ENCODE measurements around the gene GULP1.

Gene GULP1

GRCh38 chr2:188577231-188577630, 285.6 kb downstream of the GULP1 start:
- TF ChIP-seq CTCF (IDR thresholded peaks at IDR 0.05; ENCODE audit: control extremely low read depth, extremely low read depth, low read depth, missing control alignments) = no peak
- no peak for DNase-seq (ENCODE audit: extremely low spot score)
- ChIA-PET CTCF (no interaction called here), POLR2A (no interaction called here)

GRCh38 chr2:188580738-188581137, 289.1 kb downstream of the GULP1 start:
- no peak for DNase-seq (ENCODE audit: extremely low spot score)
- TF ChIP-seq CTCF (IDR thresholded peaks at IDR 0.05; ENCODE audit: control extremely low read depth, extremely low read depth, low read depth, missing control alignments) = no peak
- ChIA-PET POLR2A (no interaction called here), CTCF (no interaction called here)

GRCh38 chr2:188582211-188582610, 290.5 kb downstream of the GULP1 start:
- TF ChIP-seq CTCF (IDR thresholded peaks at IDR 0.05; ENCODE audit: control extremely low read depth, extremely low read depth, low read depth, missing control alignments) = no peak
- POLR2A ChIA-PET = no interaction called here
- CTCF ChIA-PET = no interaction called here
- no peak for DNase-seq (ENCODE audit: extremely low spot score)

- POLR2A ChIA-PET = no interaction called here
- CTCF ChIA-PET = no interaction called here
- TF ChIP-seq CTCF (IDR thresholded peaks at IDR 0.05; ENCODE audit: control extremely low read depth, extremely low read depth, low read depth, missing control alignments) = no peak
- no peak for DNase-seq (ENCODE audit: extremely low spot score)
Measured at GRCh38 chr2:188588235-188588634, 296.6 kb downstream of the GULP1 start.

- TF ChIP-seq CTCF (IDR thresholded peaks at IDR 0.05; ENCODE audit: control extremely low read depth, extremely low read depth, low read depth, missing control alignments) = no peak
- no peak for DNase-seq (ENCODE audit: extremely low spot score)
- ChIA-PET CTCF (no interaction called here), POLR2A (no interaction called here)
Measured at GRCh38 chr2:188596054-188596453, 304.4 kb downstream of the GULP1 start.

GRCh38 chr2:188598551-188598950, 306.9 kb downstream of the GULP1 start:
- DNase-seq (ENCODE audit: extremely low spot score) = no peak
- no peak for TF ChIP-seq CTCF (IDR thresholded peaks at IDR 0.05; ENCODE audit: control extremely low read depth, extremely low read depth, low read depth, missing control alignments)
- CTCF ChIA-PET = no interaction called here
- POLR2A ChIA-PET = no interaction called here

GRCh38 chr2:188599140-188599539, 307.5 kb downstream of the GULP1 start:
- ChIA-PET POLR2A (no interaction called here), CTCF (no interaction called here)
- no peak for DNase-seq (ENCODE audit: extremely low spot score)
- TF ChIP-seq CTCF (IDR thresholded peaks at IDR 0.05; ENCODE audit: control extremely low read depth, extremely low read depth, low read depth, missing control alignments) = no peak
